ENCODE measurements around the gene SPACDR. TPM values are rescaled to one million over a fixed set of nuclear protein-coding genes. Genes with fewer than 3 reads are reported as not detected.

The SPACDR gene
- total RNA-seq, 1 donor from 2014 or later, result 1.4 TPM

- H3K36me3 Mint-ChIP-seq (ENCODE audit: low read depth), result no peaks in the 10 kb centered on the region
- no peak for DNase-seq (ENCODE audit: low read depth, low spot score)
- no peak for TF ChIP-seq CTCF (conservative IDR thresholded peaks at IDR 0.05)
- H3K4me1 Mint-ChIP-seq, result peaks cover 32% of the 10 kb centered on the region
- no peaks in the 10 kb centered on the region for H3K27me3 Mint-ChIP-seq (ENCODE audit: low read depth)
- H3K4me3 Mint-ChIP-seq, result peak overlapping the region; percentile 88
- H3K9me3 Mint-ChIP-seq, result no peaks in the 10 kb centered on the region
- no peak overlapping the region for H3K27ac Mint-ChIP-seq (ENCODE audit: unreplicated experiment)
Observed at GRCh38 chr7:100476903-100477870, 13.1 kb upstream of the SPACDR start.

- Mint-ChIP-seq H3K27me3 (ENCODE audit: low read depth) (no peaks in the 10 kb centered on the region), H3K27ac (ENCODE audit: unreplicated experiment) (peak overlapping the region; percentile 96), H3K4me3 (peak overlapping the region; percentile 88), H3K36me3 (ENCODE audit: low read depth) (no peaks in the 10 kb centered on the region), H3K4me1 (peaks cover 29% of the 10 kb centered on the region), H3K9me3 (no peaks in the 10 kb centered on the region)
- no peak for TF ChIP-seq CTCF (conservative IDR thresholded peaks at IDR 0.05)
- DNase-seq (ENCODE audit: low read depth, low spot score), result no peak
Observed at GRCh38 chr7:100476101-100476780, 12.2 kb upstream of the SPACDR start.

GRCh38 chr7:100475549-100475948, 11.5 kb upstream of the SPACDR start:
- Mint-ChIP-seq H3K9me3 (no peaks in the 10 kb centered on the region), H3K36me3 (ENCODE audit: low read depth) (no peaks in the 10 kb centered on the region), H3K27me3 (ENCODE audit: low read depth) (no peaks in the 10 kb centered on the region), H3K27ac (ENCODE audit: unreplicated experiment) (peak overlapping the region; percentile 96), H3K4me1 (peaks cover 29% of the 10 kb centered on the region), H3K4me3 (peak overlapping the region; percentile 88)
- DNase-seq (ENCODE audit: low read depth, low spot score), result no peak
- no peak for TF ChIP-seq CTCF (conservative IDR thresholded peaks at IDR 0.05)

GRCh38 chr7:100472854-100473499, 8.9 kb upstream of the SPACDR start:
- Mint-ChIP-seq H3K27me3 (ENCODE audit: low read depth) (no peaks in the 10 kb centered on the region), H3K4me1 (peaks cover 25% of the 10 kb centered on the region), H3K4me3 (no peak overlapping the region), H3K36me3 (ENCODE audit: low read depth) (no peaks in the 10 kb centered on the region), H3K27ac (ENCODE audit: unreplicated experiment) (no peak overlapping the region), H3K9me3 (no peaks in the 10 kb centered on the region)
- DNase-seq (ENCODE audit: low read depth, low spot score), result no peak
- no peak for TF ChIP-seq CTCF (conservative IDR thresholded peaks at IDR 0.05)

GRCh38 chr7:100472121-100472851, 8.2 kb upstream of the SPACDR start:
- no peak for DNase-seq (ENCODE audit: low read depth, low spot score)
- Mint-ChIP-seq H3K4me1 (peaks cover 25% of the 10 kb centered on the region), H3K9me3 (no peaks in the 10 kb centered on the region), H3K27me3 (ENCODE audit: low read depth) (no peaks in the 10 kb centered on the region), H3K4me3 (no peak overlapping the region), H3K36me3 (ENCODE audit: low read depth) (no peaks in the 10 kb centered on the region), H3K27ac (ENCODE audit: unreplicated experiment) (no peak overlapping the region)
- no peak for TF ChIP-seq CTCF (conservative IDR thresholded peaks at IDR 0.05)
